Measurements from ENCODE around the gene PTGS1.
A peak's percentile ranks its signal among the peaks of the same experiment; 100 is the strongest.

The PTGS1 gene

DNA sequence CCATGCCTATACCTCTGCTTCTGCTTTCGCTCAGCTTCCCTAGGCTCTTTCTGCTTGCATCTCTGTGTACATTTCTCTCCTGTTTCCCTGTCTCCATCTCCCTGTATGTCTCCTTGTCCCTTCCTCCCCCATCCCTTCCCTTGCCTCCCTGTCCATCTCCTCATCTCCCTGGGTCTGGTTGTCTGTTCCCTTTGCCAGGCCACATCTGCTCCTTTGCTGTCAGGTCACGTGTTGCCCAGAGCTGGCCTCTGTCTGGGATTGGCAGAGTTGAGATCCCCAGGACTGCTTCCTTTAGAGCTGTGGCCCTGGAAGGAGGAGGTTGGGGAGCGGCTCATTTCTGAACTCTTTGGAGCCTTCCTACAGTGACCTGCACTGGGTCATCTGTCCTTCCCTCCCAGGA lies 31.8 kb upstream of the PTGS1 start:
- H3K4me3 Mint-ChIP-seq = no peak overlapping the region
- H3K36me3 Mint-ChIP-seq = no peaks in the 10 kb centered on the region
- H3K9me3 Mint-ChIP-seq = no peaks in the 10 kb centered on the region
- H3K4me1 Mint-ChIP-seq = no peaks in the 10 kb centered on the region
- H3K27ac Mint-ChIP-seq = peak overlapping the region; percentile 38
- peaks cover 6% of the 10 kb centered on the region for H3K27me3 Mint-ChIP-seq

GRCh38 chr9:122339579-122339978 lies 31.2 kb upstream of the PTGS1 start:
- H3K4me1 Mint-ChIP-seq = no peaks in the 10 kb centered on the region
- no peaks in the 10 kb centered on the region for H3K9me3 Mint-ChIP-seq
- H3K4me3 Mint-ChIP-seq = no peak overlapping the region
- no peaks in the 10 kb centered on the region for H3K36me3 Mint-ChIP-seq
- H3K27me3 Mint-ChIP-seq = peaks cover 7% of the 10 kb centered on the region
- H3K27ac Mint-ChIP-seq = no peak overlapping the region

- Mint-ChIP-seq H3K36me3 (no peaks in the 10 kb centered on the region), H3K27ac (no peak overlapping the region), H3K4me3 (no peak overlapping the region), H3K27me3 (peaks cover 9% of the 10 kb centered on the region), H3K9me3 (no peaks in the 10 kb centered on the region), H3K4me1 (no peaks in the 10 kb centered on the region)
Measured at GRCh38 chr9:122340161-122340560, 30.7 kb upstream of the PTGS1 start.

- H3K36me3 Mint-ChIP-seq = no peaks in the 10 kb centered on the region
- H3K4me1 Mint-ChIP-seq = peaks cover 4% of the 10 kb centered on the region
- H3K27me3 Mint-ChIP-seq = peaks cover 15% of the 10 kb centered on the region
- H3K9me3 Mint-ChIP-seq = no peaks in the 10 kb centered on the region
- no peak overlapping the region for H3K4me3 Mint-ChIP-seq
- H3K27ac Mint-ChIP-seq = no peak overlapping the region
Measured at GRCh38 chr9:122342323-122343050, 28.3 kb upstream of the PTGS1 start.

DNA sequence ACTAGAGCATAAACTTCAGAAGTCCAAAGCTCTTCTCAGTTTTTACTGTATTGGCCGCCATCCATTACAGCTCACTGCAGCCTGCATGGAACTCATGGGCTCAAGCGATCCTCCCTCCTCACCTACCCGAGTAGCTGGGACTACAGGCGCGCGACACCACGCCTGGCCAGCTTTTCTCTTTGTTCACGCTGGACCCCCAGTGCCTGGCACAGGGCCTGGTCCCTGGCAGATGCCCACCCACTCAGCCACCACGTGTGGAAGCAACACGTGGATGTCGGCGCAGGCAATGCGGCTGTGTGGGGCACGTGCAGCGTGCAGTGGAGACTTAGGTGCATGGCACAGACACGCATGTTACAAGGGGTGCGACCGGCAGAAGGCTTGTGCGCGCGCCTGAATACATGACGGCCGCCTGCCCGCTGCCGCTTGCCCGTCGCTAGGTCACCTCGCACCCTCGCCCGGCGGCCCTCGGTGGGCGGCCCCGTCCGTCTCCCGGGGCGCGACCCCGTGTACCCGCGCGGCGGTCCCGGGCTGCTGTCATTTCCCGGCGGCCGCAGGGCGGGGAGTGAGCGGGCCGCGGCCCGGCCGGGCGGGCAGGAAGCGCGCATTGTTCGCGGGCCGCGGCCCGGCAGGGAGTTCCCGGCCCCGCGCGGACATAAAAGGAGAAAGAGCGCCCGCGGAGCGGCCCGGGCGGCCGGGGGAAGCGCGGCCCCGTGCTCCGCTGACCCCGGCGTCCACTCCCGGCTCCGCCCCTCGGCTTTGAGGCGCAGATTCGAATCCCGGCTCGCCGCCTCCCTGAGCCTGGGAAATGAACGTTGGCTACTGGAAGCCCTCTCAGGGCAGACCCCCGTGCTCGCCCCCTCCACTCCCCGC lies 24.1 kb upstream of the PTGS1 start:
- no peak overlapping the region for H3K27ac Mint-ChIP-seq
- H3K4me1 Mint-ChIP-seq = peaks cover 22% of the 10 kb centered on the region
- H3K9me3 Mint-ChIP-seq = no peaks in the 10 kb centered on the region
- H3K4me3 Mint-ChIP-seq = peak overlapping the region; percentile 81
- H3K27me3 Mint-ChIP-seq = peaks cover 30% of the 10 kb centered on the region
- H3K36me3 Mint-ChIP-seq = no peaks in the 10 kb centered on the region

GRCh38 chr9:122347348-122348287 lies 23.2 kb upstream of the PTGS1 start:
- H3K27me3 Mint-ChIP-seq = peaks cover 30% of the 10 kb centered on the region
- H3K4me1 Mint-ChIP-seq = peaks cover 22% of the 10 kb centered on the region
- peak overlapping the region; percentile 81 for H3K4me3 Mint-ChIP-seq
- H3K9me3 Mint-ChIP-seq = no peaks in the 10 kb centered on the region
- no peaks in the 10 kb centered on the region for H3K36me3 Mint-ChIP-seq
- peak overlapping the region; percentile 80 for H3K27ac Mint-ChIP-seq

- Mint-ChIP-seq H3K36me3 (no peaks in the 10 kb centered on the region), H3K27me3 (peaks cover 29% of the 10 kb centered on the region), H3K4me1 (peaks cover 22% of the 10 kb centered on the region), H3K27ac (peak overlapping the region; percentile 13), H3K4me3 (peak overlapping the region; percentile 59), H3K9me3 (no peaks in the 10 kb centered on the region)
Measured at GRCh38 chr9:122348288-122348777, 22.5 kb upstream of the PTGS1 start.

DNA sequence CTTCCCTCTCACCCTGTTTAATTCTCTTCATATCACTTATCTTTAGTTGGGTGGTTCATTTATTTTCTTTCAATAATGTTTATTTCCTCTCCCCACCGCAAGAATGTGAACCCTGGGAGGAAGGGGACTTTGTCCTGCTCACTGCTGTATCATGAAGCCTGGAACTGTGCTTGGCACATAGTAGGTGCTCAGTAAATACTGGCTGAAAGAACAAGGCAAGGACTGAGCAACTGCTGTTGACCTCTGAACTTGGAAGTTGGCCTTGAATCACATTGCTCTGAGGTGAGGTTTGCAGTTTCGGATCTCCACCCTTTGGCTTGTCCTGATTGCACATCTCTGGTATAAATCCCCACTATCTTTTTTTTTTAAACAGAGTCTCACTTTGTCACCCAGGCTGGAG lies 22.0 kb upstream of the PTGS1 start:
- H3K36me3 Mint-ChIP-seq = no peaks in the 10 kb centered on the region
- peaks cover 22% of the 10 kb centered on the region for H3K4me1 Mint-ChIP-seq
- peak overlapping the region; percentile 59 for H3K4me3 Mint-ChIP-seq
- H3K27ac Mint-ChIP-seq = no peak overlapping the region
- peaks cover 28% of the 10 kb centered on the region for H3K27me3 Mint-ChIP-seq
- H3K9me3 Mint-ChIP-seq = no peaks in the 10 kb centered on the region

DNA sequence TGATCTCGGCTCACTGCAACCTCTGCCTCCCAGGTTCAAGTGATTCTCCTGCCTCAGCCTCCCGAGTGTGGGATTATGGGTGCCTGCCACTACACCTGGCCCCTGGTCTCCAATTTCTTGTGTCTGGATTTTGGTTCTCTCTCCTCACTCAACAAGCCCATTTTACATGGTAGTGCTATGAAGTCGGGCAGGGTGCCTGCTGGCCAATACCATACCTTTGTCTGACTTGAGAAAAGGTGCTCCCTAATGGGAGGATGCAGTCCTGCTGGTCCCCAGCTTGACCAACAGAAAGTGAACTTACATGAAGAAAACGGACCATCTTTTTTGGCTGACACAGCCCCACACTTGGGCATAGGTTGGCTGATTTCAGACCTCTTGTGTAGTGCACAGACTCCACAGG lies 21.6 kb upstream of the PTGS1 start:
- H3K4me3 Mint-ChIP-seq = no peak overlapping the region

GRCh38 chr9:122350577-122351355 lies 20.1 kb upstream of the PTGS1 start:
- Mint-ChIP-seq H3K9me3 (no peaks in the 10 kb centered on the region), H3K36me3 (no peaks in the 10 kb centered on the region), H3K27ac (no peak overlapping the region), H3K4me1 (peaks cover 22% of the 10 kb centered on the region), H3K4me3 (no peak overlapping the region), H3K27me3 (peaks cover 20% of the 10 kb centered on the region)

More for the DNA sequence above, 21.6 kb upstream of the PTGS1 start:
- Mint-ChIP-seq H3K36me3 (no peaks in the 10 kb centered on the region), H3K9me3 (no peaks in the 10 kb centered on the region), H3K4me1 (peaks cover 22% of the 10 kb centered on the region), H3K27me3 (peaks cover 25% of the 10 kb centered on the region), H3K27ac (no peak overlapping the region)

- Mint-ChIP-seq H3K9me3 (no peaks in the 10 kb centered on the region), H3K27ac (no peak overlapping the region), H3K4me3 (no peak overlapping the region), H3K27me3 (peaks cover 9% of the 10 kb centered on the region), H3K4me1 (peaks cover 7% of the 10 kb centered on the region), H3K36me3 (peaks cover 2% of the 10 kb centered on the region)
Measured at GRCh38 chr9:122354536-122355199, 16.2 kb upstream of the PTGS1 start.

DNA sequence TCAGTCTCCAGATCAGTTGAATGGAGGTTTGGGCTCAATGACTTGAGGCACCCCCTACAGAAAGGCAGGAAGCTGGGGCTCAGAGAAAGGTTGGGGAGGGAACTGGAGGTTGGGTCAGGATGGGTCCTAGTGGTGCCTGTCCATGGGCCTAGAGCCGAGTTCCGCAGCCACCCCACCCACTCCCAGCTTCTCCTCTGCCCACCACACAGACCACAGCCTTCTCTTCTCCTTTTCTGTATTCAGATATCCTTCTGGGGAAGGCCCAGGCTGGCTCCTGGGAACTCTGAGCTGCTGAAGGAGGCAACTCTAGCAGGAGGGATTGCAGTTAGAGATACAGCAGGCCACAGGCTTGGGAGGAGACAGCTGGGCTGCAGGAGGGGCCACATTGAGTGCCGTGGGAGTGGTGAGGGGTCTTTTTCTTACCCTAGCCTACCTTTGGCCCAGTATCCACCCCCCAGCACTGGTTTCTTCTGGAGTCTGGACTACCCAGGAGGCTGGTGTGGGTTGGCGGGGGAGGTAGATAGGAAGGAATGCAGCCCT lies 15.4 kb upstream of the PTGS1 start:
- Mint-ChIP-seq H3K36me3 (peaks cover 2% of the 10 kb centered on the region), H3K4me1 (no peaks in the 10 kb centered on the region), H3K27ac (no peak overlapping the region), H3K9me3 (no peaks in the 10 kb centered on the region), H3K27me3 (peaks cover 4% of the 10 kb centered on the region), H3K4me3 (no peak overlapping the region)

DNA sequence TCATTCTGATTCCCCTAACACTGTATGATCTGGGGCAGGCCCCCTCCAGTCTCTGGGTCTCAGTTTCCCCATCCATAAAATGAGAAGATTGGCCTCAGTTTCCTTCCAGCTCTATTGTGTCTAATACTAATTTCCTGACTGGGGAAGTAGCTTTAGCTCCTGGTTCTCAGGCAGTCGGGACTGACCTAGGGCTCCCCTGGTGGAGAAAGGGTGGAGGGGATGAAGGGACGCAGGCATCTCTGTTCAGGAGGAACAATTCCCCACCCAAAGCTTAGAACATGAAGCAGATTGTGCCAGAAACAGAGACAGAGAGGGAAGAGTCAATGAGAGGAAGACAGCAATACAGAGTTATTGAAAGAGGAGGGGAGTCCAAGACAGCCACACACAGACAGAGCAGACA lies 14.2 kb upstream of the PTGS1 start:
- Mint-ChIP-seq H3K4me3 (no peak overlapping the region), H3K36me3 (peaks cover 2% of the 10 kb centered on the region), H3K27me3 (no peaks in the 10 kb centered on the region), H3K4me1 (no peaks in the 10 kb centered on the region), H3K9me3 (no peaks in the 10 kb centered on the region), H3K27ac (no peak overlapping the region)

- no peak overlapping the region for H3K27ac Mint-ChIP-seq
- no peaks in the 10 kb centered on the region for H3K27me3 Mint-ChIP-seq
- no peaks in the 10 kb centered on the region for H3K9me3 Mint-ChIP-seq
- H3K36me3 Mint-ChIP-seq = peaks cover 2% of the 10 kb centered on the region
- no peaks in the 10 kb centered on the region for H3K4me1 Mint-ChIP-seq
- no peak overlapping the region for H3K4me3 Mint-ChIP-seq
Measured at GRCh38 chr9:122360891-122361290, 9.9 kb upstream of the PTGS1 start.
